CD4-positive, alpha-beta T cell treated with Interferon gamma for 1 hour (primary cell): ENCODE measurements around the gene DAZAP1.
"Not testable (repeated sequence)": the region's sequence is repeated elsewhere in the genome, so short reads cannot be mapped to it uniquely, and the experiment has no call there.

ENCODE experiments used
- DNase-seq: peaks from one replicate; pipeline ENCODE4 v3.0.0-alpha.2; 2020

The DAZAP1 gene

DNA sequence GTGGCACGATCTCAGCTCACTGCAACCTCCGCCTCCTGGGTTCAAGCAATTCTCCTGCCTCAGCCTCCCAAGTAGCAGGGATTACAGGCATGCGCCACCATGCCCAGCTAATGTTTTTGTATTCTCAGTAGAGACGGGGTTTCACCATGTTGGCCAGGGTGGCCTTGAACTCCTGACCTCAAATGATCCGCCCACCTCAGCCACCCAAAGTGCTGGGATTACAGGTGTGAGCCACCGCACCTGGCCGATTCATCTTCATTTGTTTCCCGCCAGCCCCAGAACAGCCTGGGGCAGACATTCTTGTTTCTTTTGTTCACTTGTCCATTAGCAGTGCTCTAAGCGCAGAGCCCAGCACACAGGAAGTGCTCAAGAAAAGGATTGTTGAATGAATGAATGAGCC lies 69.7 kb downstream of the DAZAP1 start:
- not testable (repeated sequence) for DNase-seq

DNA sequence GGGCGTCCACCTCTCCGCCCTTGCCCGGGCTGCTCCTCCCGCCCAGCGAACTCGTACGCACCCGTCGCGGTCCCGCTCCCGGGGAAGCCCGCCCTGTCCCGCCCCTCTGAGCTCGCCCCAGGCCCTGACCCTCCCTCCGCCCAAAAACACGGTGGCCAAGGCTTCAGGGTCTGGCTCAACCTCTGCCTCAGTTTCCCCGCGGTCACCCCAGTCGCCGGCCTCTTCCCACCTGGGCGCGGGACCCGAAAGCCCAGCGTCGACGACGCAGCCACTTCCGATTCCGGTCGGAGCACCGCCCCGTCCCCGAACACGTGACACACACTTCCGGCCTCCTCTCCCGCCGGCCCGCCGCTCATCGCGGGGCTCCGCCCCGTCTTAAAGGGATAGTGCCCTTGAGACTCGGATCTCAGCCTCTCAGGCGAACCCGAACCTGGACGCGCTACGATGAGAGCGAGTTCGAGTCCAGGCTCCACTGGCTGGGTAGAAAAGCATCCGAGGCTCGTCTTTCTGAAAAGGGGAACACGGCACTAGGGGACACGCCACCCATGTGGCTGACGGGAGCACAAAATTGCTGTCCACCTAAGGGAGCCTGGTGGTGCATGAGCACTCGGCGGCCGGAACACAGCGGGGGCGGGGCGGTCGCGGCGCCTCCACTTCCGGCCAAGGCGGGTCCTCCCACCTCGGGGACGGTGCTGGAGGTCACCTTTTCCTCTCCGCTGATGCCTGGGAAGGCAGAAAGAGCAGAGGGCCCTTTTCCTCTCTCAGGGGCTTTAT lies 71.7 kb downstream of the DAZAP1 start, which contains the start of gene C19orf25:
C19orf25 (minus strand) TSS at position 282 of the 774 bp plus-strand sequence. CDS start 312 bp downstream, outside the sequence.
- DNase-seq, result peak; percentile 92

DNA sequence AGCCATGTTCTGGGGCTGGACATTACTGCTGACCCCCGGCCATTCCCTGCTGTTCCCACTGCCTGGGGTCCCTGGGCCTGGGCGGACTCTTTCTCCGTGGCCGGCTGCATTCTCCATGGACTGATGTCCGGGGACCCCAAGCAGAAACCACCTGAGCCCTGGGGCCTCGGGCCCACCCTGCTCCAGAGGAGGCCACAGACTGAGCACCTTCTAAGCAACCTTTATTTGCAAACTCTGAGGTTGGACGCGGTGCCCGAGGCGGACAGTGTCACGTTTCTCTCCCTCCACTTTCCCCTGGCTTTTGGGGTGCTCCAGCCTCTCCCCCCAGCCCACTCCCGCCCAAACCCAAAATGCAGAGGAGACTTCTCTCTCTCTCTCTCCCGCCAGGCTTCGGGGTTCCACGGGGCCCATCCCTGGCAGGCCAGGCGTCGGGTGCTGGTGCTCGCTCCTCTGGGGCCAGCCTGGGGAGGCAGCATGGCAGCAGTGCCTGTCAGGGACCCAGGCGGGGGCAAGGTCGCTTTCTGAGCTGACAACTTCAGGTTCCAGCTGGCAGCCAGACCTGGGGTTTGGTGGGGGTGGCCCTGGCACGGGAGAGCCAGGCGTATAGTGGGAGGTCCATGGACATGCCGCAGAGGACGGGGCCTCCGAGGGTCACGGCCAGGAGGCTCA lies 74.0 kb downstream of the DAZAP1 start:
- no peak for DNase-seq

DNA sequence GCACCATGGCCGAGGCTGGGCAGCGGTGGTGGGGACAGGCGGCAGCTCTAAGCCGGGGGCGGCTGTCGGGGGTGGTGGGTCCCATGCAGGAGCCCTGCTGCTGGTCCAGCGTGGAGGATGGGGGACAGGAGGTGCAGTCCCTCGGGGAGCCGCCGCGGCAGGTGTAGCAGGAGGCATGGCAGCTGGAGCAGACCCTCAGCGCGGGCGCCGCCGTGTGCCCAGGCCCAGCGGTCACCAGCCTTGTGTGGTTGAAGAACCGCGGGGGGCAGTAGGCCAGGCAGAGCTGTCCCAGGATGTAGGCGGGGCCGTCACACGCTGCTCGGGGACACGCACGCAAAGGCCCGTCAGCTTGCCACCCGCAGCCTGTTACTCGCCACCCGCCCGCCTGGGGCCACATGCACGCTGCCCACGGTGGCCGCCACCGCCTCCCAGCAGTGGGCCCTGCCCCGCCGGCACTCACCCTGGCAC lies 74.5 kb downstream of the DAZAP1 start:
- no peak for DNase-seq

DNA sequence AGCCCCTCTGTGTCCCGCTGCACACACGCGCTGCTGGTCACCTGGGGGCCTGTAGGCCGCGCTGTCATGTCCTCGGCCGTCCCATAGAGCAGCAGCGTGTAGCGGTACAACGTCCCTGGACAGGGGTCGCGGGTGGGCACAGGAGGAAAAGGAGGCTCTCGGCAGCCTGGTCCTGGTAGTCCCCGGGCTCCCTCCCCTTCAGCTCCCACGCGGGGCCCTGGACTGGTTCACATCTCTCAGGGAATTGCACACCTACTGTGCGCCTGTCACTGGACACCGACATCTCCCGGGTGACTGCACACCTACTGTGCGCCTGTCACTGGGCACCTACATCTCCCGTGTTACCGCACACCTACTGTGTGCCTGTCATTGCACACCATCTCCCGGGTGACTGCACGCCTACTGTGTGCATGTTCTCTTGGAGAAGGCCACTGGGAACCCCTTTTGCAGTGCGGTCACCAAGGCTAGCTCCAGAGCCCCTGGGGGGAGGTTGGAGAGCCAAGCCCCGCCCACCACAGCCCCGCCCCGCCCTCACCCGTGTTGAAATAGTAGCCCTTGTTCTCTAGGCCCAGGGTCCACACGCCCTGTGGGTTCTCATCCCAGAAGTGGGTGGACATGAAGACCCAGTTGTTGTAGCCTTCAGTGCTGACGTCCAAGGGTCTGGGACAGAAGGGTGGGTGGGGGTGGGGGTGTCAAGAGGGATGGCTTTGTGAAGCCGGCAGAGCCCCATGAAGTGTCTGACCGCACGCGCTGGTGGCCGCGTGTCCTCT lies 75.2 kb downstream of the DAZAP1 start:
- no peak for DNase-seq

DNA sequence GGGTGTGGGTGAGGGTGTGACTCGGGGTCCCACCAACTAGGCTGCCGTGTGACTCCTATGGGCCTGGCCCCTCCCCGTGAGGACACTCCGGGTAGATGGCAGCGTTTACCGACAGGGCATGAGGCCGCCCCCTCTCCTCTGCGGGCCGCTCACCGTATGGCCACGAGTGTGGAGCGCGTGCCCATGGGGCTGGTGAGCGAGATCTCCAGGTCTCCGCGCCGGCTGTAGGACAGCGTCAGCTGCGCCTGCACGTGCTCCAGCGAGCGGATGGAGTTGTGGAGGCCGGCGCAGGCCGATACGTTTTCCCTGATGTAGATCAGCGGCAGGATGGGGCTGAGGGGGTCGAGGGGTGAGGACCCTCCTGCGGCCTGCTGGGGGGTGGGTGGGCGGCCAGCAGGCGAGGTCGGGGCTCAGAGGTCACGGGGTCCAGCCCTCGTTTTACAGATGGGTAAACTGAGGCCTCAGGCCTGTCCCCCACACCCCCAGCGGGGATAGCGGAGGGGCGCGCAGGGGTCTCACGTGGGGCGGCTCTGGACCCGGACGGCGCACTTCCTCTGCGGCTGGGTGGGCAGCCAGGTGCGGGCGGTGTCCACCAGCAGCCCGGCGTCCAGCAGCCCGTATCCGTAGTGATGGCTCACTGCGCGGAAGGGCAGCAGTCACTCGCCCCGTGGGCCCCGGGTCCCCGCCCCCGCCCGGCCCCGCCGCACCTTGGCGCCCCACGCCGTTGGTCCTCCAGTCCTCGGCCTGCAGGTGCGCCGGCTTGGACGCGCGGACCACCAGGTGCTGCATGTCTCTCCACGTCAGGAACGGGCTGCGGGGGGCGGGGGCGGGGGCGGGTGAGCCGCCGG lies 76.0 kb downstream of the DAZAP1 start:
- DNase-seq, result no peak

DNA sequence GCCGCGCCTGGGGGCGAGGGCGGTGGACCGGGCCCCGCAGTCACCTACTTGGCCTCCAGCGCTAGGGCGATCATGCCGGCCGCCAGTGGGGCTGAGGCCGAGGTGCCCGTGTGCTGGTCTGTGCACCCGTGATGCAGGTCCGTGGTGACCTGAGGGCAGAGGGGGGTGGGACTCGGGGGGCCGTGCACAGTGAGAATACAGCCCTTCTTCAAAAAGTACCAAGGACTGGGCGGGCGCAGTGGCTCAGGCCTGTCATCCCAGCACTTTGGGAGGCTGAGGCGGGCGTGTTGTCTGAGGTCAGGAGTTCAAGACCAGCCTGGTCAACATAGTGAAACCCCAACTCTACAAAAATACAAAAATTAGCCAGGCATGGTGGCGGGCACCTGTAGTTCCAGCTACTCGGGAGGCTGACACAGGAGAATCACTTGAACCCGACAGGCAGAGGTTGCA lies 76.6 kb downstream of the DAZAP1 start:
- DNase-seq, result no peak
